HAP-1 (cell line): Measurements from ENCODE around the gene ESRRG.

Source experiments
- DNase-seq, 2 experiments: peaks; one replicate each; pipeline ENCODE4 v3.0.0-alpha.2; 2016 to 2020; ENCODE audit warnings: low spot score in 2 of 2
- H3K27me3 ChIP-seq: fragments of 250-450 bp; sonication (Bioruptor Pico); 2 replicates; pipeline ENCODE4 v1.5.1; 2020; ENCODE audit warnings: low read depth, mild to moderate bottlenecking, moderate library complexity
- H3K36me3 ChIP-seq: fragments of 250-450 bp; sonication (Bioruptor Pico); replicated peaks from 2 replicates; pipeline ENCODE4 v1.5.1; 2020; ENCODE audit warnings: mild to moderate bottlenecking
- H3K4me1 ChIP-seq: fragments of 250-450 bp; sonication (Bioruptor Pico); 2 replicates; pipeline ENCODE4 v1.5.1; 2020; ENCODE audit warnings: mild to moderate bottlenecking
- H3K4me3 ChIP-seq: fragments of 250-450 bp; sonication (Bioruptor Pico); 2 replicates; pipeline ENCODE4 v1.5.1; 2020; ENCODE audit warnings: mild to moderate bottlenecking, moderate library complexity
- H3K9me3 ChIP-seq: fragments of 250-450 bp; sonication (Bioruptor Pico); 2 replicates; pipeline ENCODE4 v1.5.1; 2020; ENCODE audit warnings: mild to moderate bottlenecking, moderate library complexity
- in situ Hi-C: fragments of 300-500 bp; cut with MboI; formaldehyde crosslinking; loops from 3 replicates; pipeline ENCODE4 v1.14.3; 2020; ENCODE audit warnings: low sequenced_read_pairs, inconsistent platforms, mixed read lengths

Gene ESRRG

DNA sequence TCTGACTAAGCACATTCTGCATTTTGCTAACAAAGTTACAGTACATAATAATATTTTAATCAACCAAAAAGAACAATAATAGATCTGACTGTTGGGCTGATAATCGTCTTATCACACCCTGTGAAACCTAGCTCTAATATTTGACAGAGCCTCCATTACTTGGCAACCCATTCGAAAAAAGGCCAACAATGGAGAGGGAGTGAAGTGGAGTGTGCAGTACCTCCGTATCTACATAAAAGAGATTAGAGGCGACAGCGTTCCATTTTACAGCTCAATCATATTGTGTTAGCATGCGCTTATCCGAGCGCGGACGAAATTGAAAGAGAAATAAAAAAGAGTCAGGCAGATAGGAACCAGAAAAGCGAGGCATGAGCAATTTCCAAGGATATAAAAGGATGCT, 162.7 kb downstream of the ESRRG start:
- DNase-seq, result peak; percentile 11 to 28
- no peak overlapping the region for H3K4me3 ChIP-seq
- in situ Hi-C loops, result no loop called here
- no peaks in the 10 kb centered on the region for H3K27me3 ChIP-seq
- no peaks in the 10 kb centered on the region for H3K9me3 ChIP-seq
- no peaks in the 10 kb centered on the region for H3K36me3 ChIP-seq
- no peaks in the 10 kb centered on the region for H3K4me1 ChIP-seq

GRCh38 chr1:216559359-216559758, 163.9 kb downstream of the ESRRG start:
- no peak for DNase-seq
- Histone ChIP-seq H3K36me3 (no peaks in the 10 kb centered on the region), H3K4me1 (no peaks in the 10 kb centered on the region), H3K9me3 (no peaks in the 10 kb centered on the region), H3K27me3 (no peaks in the 10 kb centered on the region), H3K4me3 (no peak overlapping the region)
- in situ Hi-C loops, result no loop called here

- Histone ChIP-seq H3K4me3 (no peak overlapping the region), H3K36me3 (no peaks in the 10 kb centered on the region), H3K4me1 (no peaks in the 10 kb centered on the region), H3K9me3 (no peaks in the 10 kb centered on the region), H3K27me3 (no peaks in the 10 kb centered on the region)
- no peak for DNase-seq
- in situ Hi-C loops, result no loop called here
These were observed 167.6 kb downstream of the ESRRG start for GRCh38 chr1:216555653-216556052.

DNA sequence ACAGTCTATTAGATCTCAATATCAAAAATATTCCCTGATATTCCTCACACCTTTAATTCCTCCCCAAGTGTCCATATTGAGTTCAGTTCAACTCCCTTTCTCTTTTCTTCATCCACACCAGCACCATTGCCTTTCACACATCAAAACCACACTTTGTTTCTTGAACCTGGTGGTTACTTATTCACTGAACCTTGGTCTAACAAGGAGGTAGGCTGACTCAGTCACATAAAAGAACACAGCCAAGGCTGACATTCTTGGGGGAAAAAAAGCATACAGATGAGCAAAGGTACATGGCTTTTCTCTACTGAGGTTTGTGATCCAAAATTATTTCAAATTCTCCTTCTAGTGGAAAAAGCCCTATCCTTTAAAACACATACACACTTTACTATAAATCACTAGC, 168.3 kb downstream of the ESRRG start:
- no peaks in the 10 kb centered on the region for H3K4me1 ChIP-seq
- DNase-seq, result no peak
- no peak overlapping the region for H3K4me3 ChIP-seq
- H3K9me3 ChIP-seq, result no peaks in the 10 kb centered on the region
- no peaks in the 10 kb centered on the region for H3K27me3 ChIP-seq
- in situ Hi-C loops, result no loop called here
- no peaks in the 10 kb centered on the region for H3K36me3 ChIP-seq

- in situ Hi-C loops, result no loop called here
- Histone ChIP-seq H3K36me3 (no peaks in the 10 kb centered on the region), H3K9me3 (no peaks in the 10 kb centered on the region), H3K4me1 (no peaks in the 10 kb centered on the region), H3K27me3 (no peaks in the 10 kb centered on the region), H3K4me3 (no peak overlapping the region)
- no peak for DNase-seq
These were observed 169.5 kb downstream of the ESRRG start for GRCh38 chr1:216553766-216554165.

GRCh38 chr1:216553040-216553439, 170.2 kb downstream of the ESRRG start:
- no peaks in the 10 kb centered on the region for H3K4me1 ChIP-seq
- H3K9me3 ChIP-seq, result no peaks in the 10 kb centered on the region
- no peak overlapping the region for H3K4me3 ChIP-seq
- DNase-seq, result no peak
- H3K27me3 ChIP-seq, result no peaks in the 10 kb centered on the region
- no peaks in the 10 kb centered on the region for H3K36me3 ChIP-seq
- in situ Hi-C loops, result no loop called here

- in situ Hi-C loops, result no loop called here
These were observed 173.4 kb downstream of the ESRRG start for GRCh38 chr1:216549796-216550195.

DNA sequence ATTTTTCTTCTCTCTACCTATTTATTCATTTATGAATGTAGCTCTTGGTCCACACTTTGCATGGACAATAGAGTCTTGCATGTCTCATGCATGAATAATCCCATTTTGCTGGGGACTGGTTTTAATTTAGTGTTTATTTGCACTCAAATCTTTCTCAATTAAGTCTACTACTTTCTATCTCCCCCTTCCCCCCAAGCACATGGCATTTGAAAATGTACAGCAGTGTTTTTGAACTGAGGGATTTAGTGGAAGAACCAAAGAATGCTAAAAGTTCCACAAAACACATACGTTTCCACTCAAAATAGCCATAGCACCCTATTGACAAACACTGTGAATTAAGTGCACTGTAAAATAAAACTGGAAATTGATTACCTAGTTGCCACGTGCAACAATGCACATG, 180.5 kb downstream of the ESRRG start:
- DNase-seq, result no peak
- H3K27me3 ChIP-seq, result no peaks in the 10 kb centered on the region
- H3K9me3 ChIP-seq, result no peaks in the 10 kb centered on the region
- H3K36me3 ChIP-seq, result no peaks in the 10 kb centered on the region
- H3K4me1 ChIP-seq, result no peaks in the 10 kb centered on the region
- no peak overlapping the region for H3K4me3 ChIP-seq
- in situ Hi-C loops, result no loop called here

More at GRCh38 chr1:216549796-216550195, 173.4 kb downstream of the ESRRG start:
- Histone ChIP-seq H3K9me3 (no peaks in the 10 kb centered on the region), H3K27me3 (no peaks in the 10 kb centered on the region), H3K36me3 (no peaks in the 10 kb centered on the region), H3K4me3 (no peak overlapping the region), H3K4me1 (no peaks in the 10 kb centered on the region)
- no peak for DNase-seq

DNA sequence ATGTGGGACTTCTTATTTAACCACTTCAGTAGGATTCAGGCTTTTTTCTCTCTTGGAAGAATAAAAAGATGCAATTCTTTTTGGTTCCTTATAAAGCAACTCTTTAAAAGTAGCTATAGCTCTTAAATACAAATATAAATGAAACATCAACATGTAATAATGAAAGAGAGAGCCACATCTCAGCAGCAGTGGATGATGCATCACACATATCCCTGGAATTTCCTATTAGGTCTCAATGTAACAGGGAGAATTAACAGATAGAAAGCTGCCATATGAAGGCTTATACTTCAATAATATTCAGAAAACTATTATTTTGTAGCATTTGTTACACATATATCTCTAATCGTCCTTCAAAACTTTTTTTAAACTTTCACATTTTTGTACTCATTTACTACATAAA, 181.0 kb downstream of the ESRRG start:
- H3K9me3 ChIP-seq, result no peaks in the 10 kb centered on the region
- H3K36me3 ChIP-seq, result no peaks in the 10 kb centered on the region
- DNase-seq, result no peak
- no peaks in the 10 kb centered on the region for H3K27me3 ChIP-seq
- no peaks in the 10 kb centered on the region for H3K4me1 ChIP-seq
- no peak overlapping the region for H3K4me3 ChIP-seq
- in situ Hi-C loops, result no loop called here

- no peaks in the 10 kb centered on the region for H3K4me1 ChIP-seq
- H3K27me3 ChIP-seq, result no peaks in the 10 kb centered on the region
- in situ Hi-C loops, result no loop called here
- no peaks in the 10 kb centered on the region for H3K9me3 ChIP-seq
- H3K36me3 ChIP-seq, result no peaks in the 10 kb centered on the region
- no peak overlapping the region for H3K4me3 ChIP-seq
- DNase-seq, result no peak
These were observed 187.5 kb downstream of the ESRRG start for GRCh38 chr1:216535751-216536150.

DNA sequence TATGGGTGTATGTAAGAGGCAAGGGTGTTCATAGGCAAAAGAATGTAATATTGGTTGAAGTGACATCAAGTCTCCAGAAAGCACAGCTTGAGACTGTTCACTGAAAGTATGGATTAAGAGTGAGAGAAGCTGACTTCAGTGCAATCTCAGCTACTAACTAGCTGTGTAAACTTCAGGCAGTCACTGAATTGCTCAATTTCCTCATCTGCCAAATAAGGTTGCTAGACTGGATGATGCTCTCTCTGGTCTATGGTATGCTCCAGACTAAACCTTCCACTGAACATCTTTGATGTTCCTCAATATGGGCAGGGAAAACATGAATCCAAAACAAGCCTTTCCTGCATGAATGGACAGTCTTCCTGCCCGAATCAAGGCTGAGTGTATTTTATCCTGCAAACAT, 188.2 kb downstream of the ESRRG start:
- no peaks in the 10 kb centered on the region for H3K9me3 ChIP-seq
- in situ Hi-C loops, result no loop called here
- H3K36me3 ChIP-seq, result no peaks in the 10 kb centered on the region

GRCh38 chr1:216533776-216534175, 189.5 kb downstream of the ESRRG start:
- DNase-seq, result no peak
- Histone ChIP-seq H3K27me3 (no peaks in the 10 kb centered on the region), H3K4me1 (no peaks in the 10 kb centered on the region), H3K9me3 (no peaks in the 10 kb centered on the region), H3K4me3 (no peak overlapping the region), H3K36me3 (no peaks in the 10 kb centered on the region)
- in situ Hi-C loops, result no loop called here

More for the DNA sequence above, 188.2 kb downstream of the ESRRG start:
- DNase-seq, result no peak
- Histone ChIP-seq H3K4me1 (no peaks in the 10 kb centered on the region), H3K27me3 (no peaks in the 10 kb centered on the region), H3K4me3 (no peak overlapping the region)

GRCh38 chr1:216532251-216532798, 190.9 kb downstream of the ESRRG start:
- Histone ChIP-seq H3K4me1 (no peaks in the 10 kb centered on the region), H3K27me3 (no peaks in the 10 kb centered on the region), H3K9me3 (no peaks in the 10 kb centered on the region), H3K36me3 (no peaks in the 10 kb centered on the region), H3K4me3 (no peak overlapping the region)
- no peak for DNase-seq
- in situ Hi-C loops, result no loop called here

- in situ Hi-C loops, result no loop called here
- Histone ChIP-seq H3K4me1 (no peaks in the 10 kb centered on the region), H3K4me3 (no peak overlapping the region), H3K9me3 (no peaks in the 10 kb centered on the region), H3K27me3 (no peaks in the 10 kb centered on the region), H3K36me3 (no peaks in the 10 kb centered on the region)
- no peak for DNase-seq
These were observed 191.7 kb downstream of the ESRRG start for GRCh38 chr1:216531263-216532239.
